K562 (cell line): Measurements from ENCODE around the gene LY6G6D. TPM values are rescaled to one million over a fixed set of nuclear protein-coding genes. Genes with fewer than 3 reads are reported as not detected.

Experiments used
- ATAC-seq: fragments of 200-7000 bp; cut with Tn5 transposase; 3 replicates; pipeline ENCODE4 v1.9.1; 2020; ENCODE audit warnings: moderate library complexity
- BruUV-seq: library from RNA; stranded (reverse); fragments of 400-500 nt; replicated peaks from 2 replicates; lab custom pipeline; 2021; lab: Mats Ljungman, UMichigan
- CTCF ChIA-PET: fragments of 300-600 bp; formaldehyde crosslinking; extraction: SDS; loops from one replicate; lab custom pipeline; 2021; ENCODE audit warnings: low intra/inter-chr PET ratio; lab: Yijun Ruan, JAX
- POLR2A ChIA-PET: fragments of 300-600, 350-650 bp; sonication (Branson Sonifier 250); formaldehyde crosslinking; extraction: SDS; loops from one replicate; lab custom pipeline; 2021; ENCODE audit warnings: antibody characterized with exemption, inconsistent platforms; lab: Yijun Ruan, JAX
- DNase-seq, 4 experiments: peaks; one replicate each; pipeline versions ENCODE4 v3.0.0 to v3.0.0-alpha.2; 2011 to 2018; ENCODE audit warnings: low spot score in 3 of 4, mixed read lengths in 3 of 4; ENCODE audit errors: extremely low read depth in 1 of 4
- FAIRE-seq: peaks from 2 replicates; lab custom pipeline; 2011; peaks lifted over from hg19 to GRCh38; lab: Jason Lieb, UNC
- H2AFZ ChIP-seq: 2 replicates; pipeline ENCODE4 v1.6.0; 2011; ENCODE audit warnings: low read depth, low read length, control low read depth, inconsistent platforms
- H3K27ac ChIP-seq: fragments of 200-600 bp; 3 replicates; pipeline ENCODE4 v1.8.0; 2011; ENCODE audit warnings: low read depth, mild to moderate bottlenecking, control low read depth, inconsistent platforms, low read length, moderate library complexity, mixed read lengths; ENCODE audit errors: extremely low read depth
- H3K27me3 ChIP-seq, 2 experiments: fragments of 300-600 bp in 1 of 2; 2 replicates in 1 of 2; 3 replicates in 1 of 2; pipeline versions ENCODE4 v1.6.0 to v1.8.0; 2011; ENCODE audit warnings: inconsistent platforms in 2 of 2, low read length in 2 of 2, mild to moderate bottlenecking in 1 of 2, mixed read lengths in 1 of 2, moderate library complexity in 1 of 2; ENCODE audit not compliant: control insufficient read depth in 2 of 2, insufficient read depth in 2 of 2
- H3K36me3 ChIP-seq: fragments of 300-600 bp; 3 replicates; pipeline ENCODE4 v1.8.0; 2011; ENCODE audit warnings: mild to moderate bottlenecking, low read length, inconsistent platforms; ENCODE audit not compliant: control insufficient read depth, insufficient read depth
- H3K4me1 ChIP-seq, 2 experiments: fragments of 200-600 bp in 1 of 2; replicated peaks in 1 of 2; 2 replicates in 1 of 2; 3 replicates in 1 of 2; pipeline versions ENCODE4 v1.5.1 to v1.8.0; 2011; ENCODE audit warnings: inconsistent platforms in 2 of 2, low read length in 2 of 2, mild to moderate bottlenecking in 1 of 2, mixed read lengths in 1 of 2, moderate library complexity in 1 of 2; ENCODE audit not compliant: control insufficient read depth in 2 of 2, insufficient read depth in 2 of 2
- H3K4me2 ChIP-seq: 2 replicates; pipeline ENCODE4 v1.6.1; 2011; ENCODE audit warnings: low read length, control low read depth, inconsistent platforms, mixed read lengths; ENCODE audit not compliant: insufficient read depth
- H3K4me3 ChIP-seq: fragments of 200-600 bp; sonication (generic), shearing (Covaris generic); 2 replicates; pipeline ENCODE4 v1.5.1; 2016; ENCODE audit warnings: control low read depth, inconsistent platforms
- H3K79me2 ChIP-seq: fragments of 200-600 bp; 3 replicates; pipeline ENCODE4 v1.8.0; 2011; ENCODE audit warnings: low read length, inconsistent platforms; ENCODE audit not compliant: control insufficient read depth, insufficient read depth
- H3K9ac ChIP-seq, 2 experiments: 2 replicates each; pipeline versions ENCODE4 v1.6.0 to v1.6.1; 2011; ENCODE audit warnings: low read depth in 2 of 2, low read length in 2 of 2, control low read depth in 1 of 2, inconsistent platforms in 1 of 2, mild to moderate bottlenecking in 1 of 2, mixed read lengths in 1 of 2; ENCODE audit not compliant: insufficient read depth in 1 of 2
- H3K9me1 ChIP-seq: one replicate; pipeline ENCODE4 v1.6.0; 2011; ENCODE audit warnings: inconsistent platforms, mild to moderate bottlenecking, low read length, moderate library complexity; ENCODE audit not compliant: control insufficient read depth, insufficient read depth
- H3K9me3 ChIP-seq: replicated peaks from 2 replicates; pipeline ENCODE4 v1.5.1; 2011; ENCODE audit warnings: low read depth, low read length, inconsistent platforms; ENCODE audit not compliant: control insufficient read depth, insufficient read depth
- H4K20me1 ChIP-seq: replicated peaks from 2 replicates; pipeline ENCODE4 v1.6.1; 2011; ENCODE audit warnings: low read length, inconsistent platforms, mixed read lengths; ENCODE audit not compliant: control insufficient read depth, insufficient read depth
- BCOR ChIP-seq: fragments of 450-650 bp; IDR thresholded peaks from 2 replicates; pipeline ENCODE4 v1.6.1; 2016
- GTF2A2 ChIP-seq: IDR thresholded peaks from 2 replicates; pipeline ENCODE4 v1.6.1; 2016; ENCODE audit warnings: mild to moderate bottlenecking, missing genetic modification characterization, missing compliant biosample characterization
- HDAC2 ChIP-seq: fragments of 450-650 bp; IDR thresholded peaks from 2 replicates; pipeline ENCODE4 v1.6.1; 2016; ENCODE audit warnings: mild to moderate bottlenecking
- HMG20B ChIP-seq: fragments of 250-450 bp; sonication (Bioruptor Pico); IDR thresholded peaks from 2 replicates; pipeline ENCODE4 v1.5.0; 2021; ENCODE audit warnings: mild to moderate bottlenecking
- KDM1A ChIP-seq, 2 experiments: fragments of 450-650 bp; IDR thresholded peaks; 2 replicates each; pipeline ENCODE4 v1.6.1; 2016; ENCODE audit warnings: mild to moderate bottlenecking in 2 of 2
- SMAD4 ChIP-seq: fragments of 250-450 bp; sonication (Bioruptor Pico); conservative IDR thresholded peaks from 2 replicates; pipeline ENCODE4 v1.8.0; 2021; ENCODE audit warnings: inconsistent platforms, mild to moderate bottlenecking, moderate library complexity
- SMARCC2 ChIP-seq: fragments of 450-650 bp; IDR thresholded peaks from 2 replicates; pipeline ENCODE4 v1.6.1; 2017; ENCODE audit warnings: antibody characterized with exemption, moderate library complexity, mild to moderate bottlenecking, low read depth
- SMC3 ChIP-seq: conservative IDR thresholded peaks from 2 replicates; pipeline ENCODE4 v1.6.1; 2011; ENCODE audit warnings: low read depth, low read length, improper control_type of control experiment; ENCODE audit not compliant: insufficient read depth
- TARDBP ChIP-seq: fragments of 450-650 bp; IDR thresholded peaks from 2 replicates; pipeline ENCODE4 v1.6.1; 2016
- TSC22D4 ChIP-seq: fragments of 450-650 bp; IDR thresholded peaks from 2 replicates; pipeline ENCODE4 v1.6.1; 2016; ENCODE audit warnings: missing genetic modification characterization, missing biosample characterization, control low read depth
- ZNF121 ChIP-seq: sonication (generic); formaldehyde crosslinking; conservative IDR thresholded peaks from 2 replicates; pipeline ENCODE4 v1.8.0; 2022; ENCODE audit warnings: missing genetic modification reagents
- ZNF507 ChIP-seq: conservative IDR thresholded peaks from 2 replicates; pipeline ENCODE4 v1.6.1; 2017; ENCODE audit warnings: missing genetic modification characterization, missing compliant biosample characterization
- WGBS: fragments of 100-300 bp; shearing (Covaris generic); methylation state at CpG from one replicate; pipeline ENCODE4 v1.1.6; 2016; ENCODE audit warnings: low coverage, mixed read lengths; ENCODE audit not compliant: insufficient coverage; ENCODE audit errors: missing lambda C conversion rate; 5-methylcytosine and 5-hydroxymethylcytosine counted together
- in situ Hi-C: fragments of 300-500 bp; cut with MboI; formaldehyde crosslinking; loops from 4 replicates; pipeline ENCODE4 v1.15.0; 2018; ENCODE audit warnings: inconsistent platforms, mixed read lengths
- intact Hi-C: fragments of 100-400 bp; cut with micrococcal nuclease; formaldehyde crosslinking; loops from 2 replicates; pipeline ENCODE4 v1.14.2; 2022
- polyA plus RNA-seq, 8 experiments: library from polyadenylated mRNA; depleted of rRNA in 4 of 8; stranded (reverse) in 5 of 8; unstranded in 3 of 8; fragments of >200 nt; fragmentation: Nextera tagmentation in 2 of 8; fragmentation: Illumina TruSeq in 1 of 8; extraction: Ambion mirVana in 2 of 8; extraction: Trizol in 1 of 8; gene quantifications; 2 replicates each; pipeline versions ENCODE4 v1.2.1 to v1.2.3, GENCODE V29; 2011 to 2014; ENCODE audit warnings: inconsistent platforms in 1 of 8, missing spikeins in 1 of 8
- total RNA-seq, 7 experiments: library from RNA; depleted of rRNA in 6 of 7; stranded (reverse); fragments of >200 nt in 6 of 7; fragmentation: Illumina TruSeq in 2 of 7; extraction: Trizol in 2 of 7; gene quantifications; 2 replicates each; pipeline versions ENCODE4 v1.2.1 to v1.2.3, GENCODE V29; 2011 to 2021; ENCODE audit warnings: low replicate concordance in 1 of 7
- TF ChIP-seq, protein P1 (sequence below): fragments of 250-450 bp; sonication (Bioruptor Pico); IDR thresholded peaks from 2 replicates; pipeline ENCODE4 v1.4.0; 2020
- TF ChIP-seq, protein P2 (sequence below): fragments of 450-650 bp; formaldehyde crosslinking; IDR thresholded peaks from 2 replicates; pipeline ENCODE4 v1.4.0; 2020; ENCODE audit warnings: mild to moderate bottlenecking, mixed read lengths
- TF ChIP-seq, protein P3 (sequence below): fragments of 250-450 bp; sonication (Bioruptor Pico); IDR thresholded peaks from 2 replicates; pipeline ENCODE4 v1.8.0; 2021; ENCODE audit warnings: mild to moderate bottlenecking, moderate library complexity

Gene LY6G6D
- total and polyA plus RNA-seq, 9 of the 15 experiments (the other 6 are each of a cell fraction or from before 2014, with no cell fraction given) = 0.30 to 0.38 TPM; not detected in 7

DNA sequence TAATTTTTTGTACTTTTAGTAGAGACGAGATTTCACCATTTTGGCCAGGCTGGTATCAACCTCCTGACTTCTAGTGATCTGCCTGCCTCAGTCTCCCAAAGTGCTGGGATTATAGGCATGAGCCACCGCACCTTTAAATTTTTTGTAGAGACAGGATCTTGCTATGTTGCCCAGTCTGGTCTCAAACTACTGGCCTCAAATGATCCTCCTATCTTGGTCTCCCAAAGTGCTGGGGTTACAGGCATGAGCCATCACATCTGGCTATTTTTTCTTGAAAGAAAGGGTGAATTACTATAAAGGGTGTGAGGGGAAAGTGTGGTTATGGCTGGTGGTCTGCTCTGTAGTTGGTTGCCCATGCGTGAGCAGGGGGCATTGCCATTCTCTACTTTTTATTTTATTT, 6.9 kb upstream of the LY6G6D start:
- peak; percentile 78 for TF ChIP-seq BCOR
- TF ChIP-seq KDM1A (IDR thresholded peaks at IDR 0.05) = peak; percentile 34 to 57; a peak in 2 of 4 replicates
- no peak for TF ChIP-seq ZNF507 (tag)
- TF ChIP-seq, protein P1, sequence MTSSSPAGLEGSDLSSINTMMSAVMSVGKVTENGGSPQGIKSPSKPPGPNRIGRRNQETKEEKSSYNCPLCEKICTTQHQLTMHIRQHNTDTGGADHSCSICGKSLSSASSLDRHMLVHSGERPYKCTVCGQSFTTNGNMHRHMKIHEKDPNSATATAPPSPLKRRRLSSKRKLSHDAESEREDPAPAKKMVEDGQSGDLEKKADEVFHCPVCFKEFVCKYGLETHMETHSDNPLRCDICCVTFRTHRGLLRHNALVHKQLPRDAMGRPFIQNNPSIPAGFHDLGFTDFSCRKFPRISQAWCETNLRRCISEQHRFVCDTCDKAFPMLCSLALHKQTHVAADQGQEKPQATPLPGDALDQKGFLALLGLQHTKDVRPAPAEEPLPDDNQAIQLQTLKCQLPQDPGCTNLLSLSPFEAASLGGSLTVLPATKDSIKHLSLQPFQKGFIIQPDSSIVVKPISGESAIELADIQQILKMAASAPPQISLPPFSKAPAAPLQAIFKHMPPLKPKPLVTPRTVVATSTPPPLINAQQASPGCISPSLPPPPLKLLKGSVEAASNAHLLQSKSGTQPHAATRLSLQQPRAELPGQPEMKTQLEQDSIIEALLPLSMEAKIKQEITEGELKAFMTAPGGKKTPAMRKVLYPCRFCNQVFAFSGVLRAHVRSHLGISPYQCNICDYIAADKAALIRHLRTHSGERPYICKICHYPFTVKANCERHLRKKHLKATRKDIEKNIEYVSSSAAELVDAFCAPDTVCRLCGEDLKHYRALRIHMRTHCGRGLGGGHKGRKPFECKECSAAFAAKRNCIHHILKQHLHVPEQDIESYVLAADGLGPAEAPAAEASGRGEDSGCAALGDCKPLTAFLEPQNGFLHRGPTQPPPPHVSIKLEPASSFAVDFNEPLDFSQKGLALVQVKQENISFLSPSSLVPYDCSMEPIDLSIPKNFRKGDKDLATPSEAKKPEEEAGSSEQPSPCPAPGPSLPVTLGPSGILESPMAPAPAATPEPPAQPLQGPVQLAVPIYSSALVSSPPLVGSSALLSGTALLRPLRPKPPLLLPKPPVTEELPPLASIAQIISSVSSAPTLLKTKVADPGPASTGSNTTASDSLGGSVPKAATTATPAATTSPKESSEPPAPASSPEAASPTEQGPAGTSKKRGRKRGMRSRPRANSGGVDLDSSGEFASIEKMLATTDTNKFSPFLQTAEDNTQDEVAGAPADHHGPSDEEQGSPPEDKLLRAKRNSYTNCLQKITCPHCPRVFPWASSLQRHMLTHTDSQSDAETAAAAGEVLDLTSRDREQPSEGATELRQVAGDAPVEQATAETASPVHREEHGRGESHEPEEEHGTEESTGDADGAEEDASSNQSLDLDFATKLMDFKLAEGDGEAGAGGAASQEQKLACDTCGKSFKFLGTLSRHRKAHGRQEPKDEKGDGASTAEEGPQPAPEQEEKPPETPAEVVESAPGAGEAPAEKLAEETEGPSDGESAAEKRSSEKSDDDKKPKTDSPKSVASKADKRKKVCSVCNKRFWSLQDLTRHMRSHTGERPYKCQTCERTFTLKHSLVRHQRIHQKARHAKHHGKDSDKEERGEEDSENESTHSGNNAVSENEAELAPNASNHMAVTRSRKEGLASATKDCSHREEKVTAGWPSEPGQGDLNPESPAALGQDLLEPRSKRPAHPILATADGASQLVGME (CRISPR knock-in tag) = no peak
- TF ChIP-seq SMARCC2 = no peak
- TF ChIP-seq TARDBP = no peak
- no peak for TF ChIP-seq HMG20B (CRISPR knock-in tag)
- no peak for TF ChIP-seq HDAC2
- no peak for TF ChIP-seq GTF2A2 (tag)
- TF ChIP-seq, protein P2, sequence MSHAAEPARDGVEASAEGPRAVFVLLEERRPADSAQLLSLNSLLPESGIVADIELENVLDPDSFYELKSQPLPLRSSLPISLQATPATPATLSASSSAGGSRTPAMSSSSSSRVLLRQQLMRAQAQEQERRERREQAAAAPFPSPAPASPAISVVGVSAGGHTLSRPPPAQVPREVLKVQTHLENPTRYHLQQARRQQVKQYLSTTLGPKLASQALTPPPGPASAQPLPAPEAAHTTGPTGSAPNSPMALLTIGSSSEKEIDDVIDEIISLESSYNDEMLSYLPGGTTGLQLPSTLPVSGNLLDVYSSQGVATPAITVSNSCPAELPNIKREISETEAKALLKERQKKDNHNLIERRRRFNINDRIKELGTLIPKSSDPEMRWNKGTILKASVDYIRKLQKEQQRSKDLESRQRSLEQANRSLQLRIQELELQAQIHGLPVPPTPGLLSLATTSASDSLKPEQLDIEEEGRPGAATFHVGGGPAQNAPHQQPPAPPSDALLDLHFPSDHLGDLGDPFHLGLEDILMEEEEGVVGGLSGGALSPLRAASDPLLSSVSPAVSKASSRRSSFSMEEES = no peak
- TF ChIP-seq TSC22D4 (tag) = no peak
- TF ChIP-seq ZNF121 (CRISPR knock-in tag) = peak; percentile 98
- TF ChIP-seq, protein P3, sequence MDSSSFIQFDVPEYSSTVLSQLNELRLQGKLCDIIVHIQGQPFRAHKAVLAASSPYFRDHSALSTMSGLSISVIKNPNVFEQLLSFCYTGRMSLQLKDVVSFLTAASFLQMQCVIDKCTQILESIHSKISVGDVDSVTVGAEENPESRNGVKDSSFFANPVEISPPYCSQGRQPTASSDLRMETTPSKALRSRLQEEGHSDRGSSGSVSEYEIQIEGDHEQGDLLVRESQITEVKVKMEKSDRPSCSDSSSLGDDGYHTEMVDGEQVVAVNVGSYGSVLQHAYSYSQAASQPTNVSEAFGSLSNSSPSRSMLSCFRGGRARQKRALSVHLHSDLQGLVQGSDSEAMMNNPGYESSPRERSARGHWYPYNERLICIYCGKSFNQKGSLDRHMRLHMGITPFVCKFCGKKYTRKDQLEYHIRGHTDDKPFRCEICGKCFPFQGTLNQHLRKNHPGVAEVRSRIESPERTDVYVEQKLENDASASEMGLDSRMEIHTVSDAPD (CRISPR knock-in tag) = no peak
- TF ChIP-seq SMAD4 (CRISPR knock-in tag) = no peak
- no peak for TF ChIP-seq SMC3
- 82% methylated on average over 3 of the region's 3 CpGs for WGBS
- no TSS peak for BruUV-seq
- ATAC-seq (no peak), DNase-seq (no peak), FAIRE-seq (no peak)
- POLR2A ChIA-PET = interaction anchor here (0.6 to 12.4 kb wide), 4 partner anchors 18 to 160 kb away, joined by 3 to 223 read pairs (median 4); partner anchors contain the start of genes DDAH2, LY6G6C and MPIG6B
- no peak overlapping the region for H2AFZ ChIP-seq
- no peak overlapping the region for H3K4me2 ChIP-seq
- H3K9me1 ChIP-seq = no peaks in the 10 kb centered on the region
- H3K27me3 ChIP-seq = no peaks in the 10 kb centered on the region
- intact Hi-C loops (no loop called here), in situ Hi-C loops (no loop called here)
- H3K4me1 ChIP-seq = peaks cover 29 to 42% of the 10 kb centered on the region in 2 experiments
- CTCF ChIA-PET = no interaction called here
- H3K4me3 ChIP-seq = no peak overlapping the region
- H3K79me2 ChIP-seq = peaks cover 4% of the 10 kb centered on the region; the same call in 1 of the 3 replicates
- no peaks in the 10 kb centered on the region for H4K20me1 ChIP-seq
- no peaks in the 10 kb centered on the region for H3K36me3 ChIP-seq
- no peak overlapping the region for H3K9ac ChIP-seq
- H3K27ac ChIP-seq = no peak overlapping the region
- H3K9me3 ChIP-seq = no peaks in the 10 kb centered on the region
